HG03097 (cell line): Measurements from ENCODE around the gene NEK9.
"Not testable (repeated sequence)": the region's sequence is repeated elsewhere in the genome, so short reads cannot be mapped to it uniquely, and the experiment has no call there.

Experiments used
- ATAC-seq: cut with Tn5 transposase; IDR thresholded peaks from one replicate; pipeline ENCODE4 v1.9.1; 2021; ENCODE audit not compliant: unreplicated experiment, low FRiP score

Gene NEK9

DNA sequence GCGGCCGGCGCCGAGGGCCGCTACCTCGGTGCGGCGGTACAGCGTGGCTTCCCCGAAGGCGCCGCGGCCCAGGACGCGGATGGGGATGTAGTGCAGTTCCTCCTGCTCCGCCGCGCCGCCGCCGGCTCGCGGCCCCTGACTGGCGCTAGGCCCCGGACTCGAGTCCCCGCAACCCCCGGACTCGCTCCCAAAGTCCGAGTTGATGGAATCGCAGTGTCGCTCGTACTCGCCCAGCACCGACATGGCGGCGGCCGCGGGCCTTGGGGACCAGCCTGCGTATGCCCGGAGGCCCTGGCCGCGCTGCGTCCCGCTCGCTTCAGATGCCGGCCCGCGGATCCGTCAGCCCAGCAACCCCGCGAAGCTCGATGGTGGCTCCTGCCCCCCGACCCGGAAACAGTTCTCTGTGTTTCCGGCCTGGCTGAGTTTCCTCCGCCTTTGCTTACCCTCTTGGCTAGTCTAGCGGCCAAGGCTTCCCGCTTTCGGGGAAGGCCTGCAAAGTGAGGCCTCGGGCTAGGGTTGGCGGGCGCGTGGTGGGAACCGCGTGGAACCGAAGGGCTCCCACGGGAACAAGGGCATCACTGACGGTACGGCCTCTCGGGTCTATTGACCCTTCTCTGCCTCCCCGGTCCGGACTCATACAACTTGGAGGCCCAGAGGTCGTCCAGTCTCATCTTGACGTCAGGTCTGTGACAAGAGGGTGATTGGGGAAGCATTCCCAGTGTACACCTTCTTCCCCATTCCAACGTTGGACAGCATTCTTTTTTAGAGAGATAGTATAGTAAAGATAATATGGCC lies at the start of gene NEK9:
NEK9 (minus strand) TSS at position 370 of the 795 bp plus-strand sequence; CDS start at position 243, 127 bp downstream.
- peak; percentile 65 for ATAC-seq

- peak; percentile 62 for ATAC-seq
Observed at GRCh38 chr14:75176142-75176820, 49.4 kb upstream of the NEK9 start, which contains the start of gene TMED10. Gene TMED10 (minus strand): TSS chr14:75176612. CDS start chr14:75176579, 33 bp downstream.

DNA sequence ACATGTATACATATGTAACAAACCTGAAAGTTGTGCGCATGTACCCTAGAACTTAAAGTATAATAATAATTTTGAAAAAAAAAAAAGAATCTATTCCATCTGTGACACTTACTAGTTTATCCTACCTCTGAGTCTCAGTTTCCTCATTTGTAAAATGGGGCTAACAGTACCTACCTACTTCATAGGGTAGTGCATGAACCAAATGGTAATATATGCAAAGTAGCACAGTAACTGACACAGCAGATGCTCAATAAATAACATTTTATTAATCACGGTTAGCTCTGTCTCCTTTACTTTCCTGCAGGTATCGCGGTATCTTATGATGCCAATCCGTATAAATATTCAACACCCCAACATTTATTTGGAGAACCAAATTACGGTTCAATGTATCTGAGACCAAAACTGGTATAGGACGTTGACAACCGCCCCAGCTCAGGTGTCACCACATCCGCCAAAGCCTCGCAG lies 48.9 kb upstream of the NEK9 start:
- ATAC-seq = peak; percentile 20

GRCh38 chr14:75174066-75174465 lies 47.2 kb upstream of the NEK9 start:
- no peak for ATAC-seq

- no peak for ATAC-seq
Observed at GRCh38 chr14:75170772-75171171, 43.9 kb upstream of the NEK9 start.

DNA sequence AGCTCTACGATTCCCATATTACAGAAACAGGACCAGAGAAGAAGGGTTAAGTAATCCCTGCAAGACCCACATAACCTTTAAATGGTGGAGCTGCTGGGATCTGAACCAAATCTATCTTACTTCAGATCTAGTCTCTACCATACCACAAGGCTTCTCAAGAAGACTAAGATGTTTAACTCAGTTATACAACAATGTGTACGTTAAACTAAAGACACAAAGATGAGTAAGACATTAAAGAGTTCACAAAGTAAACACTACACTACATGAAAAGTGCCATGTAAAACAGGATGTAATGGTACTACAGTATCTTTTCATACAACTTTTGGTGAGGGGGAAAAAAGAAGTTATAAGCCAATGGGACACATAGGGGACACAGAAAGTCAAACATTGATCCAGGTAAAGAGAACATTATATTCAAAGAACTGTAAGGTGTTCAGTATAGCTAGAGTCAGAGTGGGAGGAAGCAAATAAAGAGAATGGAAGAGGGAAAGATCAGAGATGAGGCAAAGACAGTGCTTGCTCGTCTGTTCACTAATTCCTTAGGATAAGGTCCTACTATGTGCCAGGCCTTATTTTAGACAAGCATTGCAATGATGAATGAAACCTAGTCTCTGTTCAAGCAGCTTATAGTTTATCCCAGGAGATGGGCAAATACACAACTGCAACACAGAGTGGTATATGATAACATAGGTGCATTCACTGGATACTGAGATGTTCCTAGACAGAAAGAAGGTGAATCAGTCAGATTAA lies 41.9 kb upstream of the NEK9 start:
- ATAC-seq = no peak

GRCh38 chr14:75167325-75167724 lies 40.5 kb upstream of the NEK9 start:
- no peak for ATAC-seq

GRCh38 chr14:75165586-75166391 lies 38.9 kb upstream of the NEK9 start:
- ATAC-seq = no peak

GRCh38 chr14:75164809-75165208 lies 38.0 kb upstream of the NEK9 start:
- ATAC-seq = no peak

DNA sequence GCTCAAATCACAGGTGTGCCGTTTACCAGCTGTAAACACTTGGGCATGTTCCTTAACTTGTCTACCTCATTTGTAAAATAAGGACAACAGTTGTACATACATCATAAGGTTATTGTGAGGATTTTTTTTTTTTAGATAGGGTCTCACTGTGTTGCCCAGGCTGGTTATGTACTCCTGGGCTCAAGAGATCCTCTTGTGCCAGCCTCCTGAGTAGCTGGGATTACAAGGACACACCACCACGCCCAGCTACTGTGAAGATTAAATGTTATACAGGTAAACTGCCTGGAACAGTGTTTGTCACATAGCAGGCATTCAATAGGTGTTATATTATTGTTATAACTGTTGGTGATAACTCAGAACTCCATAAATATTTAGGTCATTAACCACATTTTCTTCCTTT lies 36.8 kb upstream of the NEK9 start:
- no peak for ATAC-seq

GRCh38 chr14:75162631-75163030 lies 35.8 kb upstream of the NEK9 start:
- ATAC-seq = no peak

GRCh38 chr14:75158843-75159614 lies 32.2 kb upstream of the NEK9 start:
- ATAC-seq = no peak

DNA sequence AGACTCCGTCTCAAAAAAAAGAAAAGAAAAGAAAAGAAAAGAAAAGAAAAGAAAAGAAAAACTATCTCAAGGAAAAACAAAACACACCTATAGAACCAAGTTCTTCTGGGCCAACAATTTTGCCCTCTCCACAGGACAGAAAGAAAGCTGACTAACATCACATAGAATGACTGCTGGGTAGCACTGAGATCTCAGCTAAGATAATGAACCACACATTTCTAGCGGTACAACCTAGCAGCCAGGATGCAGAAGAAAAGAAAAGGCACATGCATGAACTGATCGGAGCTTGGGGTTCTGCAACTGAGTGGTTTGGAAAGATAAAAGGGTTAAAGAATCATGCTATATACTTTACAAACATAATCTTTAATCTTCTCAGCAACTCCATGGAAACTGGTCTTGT lies 30.1 kb upstream of the NEK9 start:
- ATAC-seq = no peak

DNA sequence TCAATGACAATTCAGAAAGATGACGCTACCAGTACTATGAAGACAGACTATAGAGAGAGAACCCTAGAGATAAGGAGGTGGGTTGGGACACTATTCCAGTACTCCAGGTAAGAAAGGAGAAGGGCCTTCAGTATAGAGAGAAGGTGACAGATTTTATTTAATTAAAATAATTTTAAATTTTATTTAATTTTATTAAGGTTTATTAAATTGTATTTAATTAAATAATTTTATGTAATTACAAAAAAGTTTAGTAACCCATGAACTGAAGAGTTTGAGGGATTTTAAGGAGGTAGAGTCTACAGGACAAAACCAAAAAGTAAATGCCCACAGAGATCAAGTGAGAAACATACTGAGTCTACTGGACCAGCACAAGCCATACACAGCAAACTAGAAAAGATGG lies 29.3 kb upstream of the NEK9 start:
- ATAC-seq = no peak

DNA sequence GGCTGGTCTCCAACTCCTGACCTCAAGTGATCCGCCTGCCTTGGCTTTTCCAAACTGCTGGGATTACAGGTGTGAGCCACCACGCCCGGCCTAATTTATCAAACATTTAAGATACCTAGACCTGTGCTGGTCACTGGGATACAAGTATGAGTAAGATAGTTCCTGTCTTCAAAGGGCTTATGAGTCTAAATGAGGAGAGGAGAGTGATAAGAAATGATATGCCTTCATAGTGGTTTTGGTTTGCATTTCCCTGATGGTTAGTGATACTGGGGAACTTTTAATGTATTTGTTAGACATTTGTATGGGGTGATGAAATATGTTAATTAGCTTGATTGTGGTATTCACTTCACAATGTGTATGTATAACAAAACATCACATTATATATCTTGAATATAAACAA lies 28.3 kb upstream of the NEK9 start:
- no peak for ATAC-seq

GRCh38 chr14:75153295-75153694 lies 26.4 kb upstream of the NEK9 start:
- ATAC-seq = no peak

GRCh38 chr14:75151851-75152250 lies 25.0 kb upstream of the NEK9 start:
- ATAC-seq = no peak

DNA sequence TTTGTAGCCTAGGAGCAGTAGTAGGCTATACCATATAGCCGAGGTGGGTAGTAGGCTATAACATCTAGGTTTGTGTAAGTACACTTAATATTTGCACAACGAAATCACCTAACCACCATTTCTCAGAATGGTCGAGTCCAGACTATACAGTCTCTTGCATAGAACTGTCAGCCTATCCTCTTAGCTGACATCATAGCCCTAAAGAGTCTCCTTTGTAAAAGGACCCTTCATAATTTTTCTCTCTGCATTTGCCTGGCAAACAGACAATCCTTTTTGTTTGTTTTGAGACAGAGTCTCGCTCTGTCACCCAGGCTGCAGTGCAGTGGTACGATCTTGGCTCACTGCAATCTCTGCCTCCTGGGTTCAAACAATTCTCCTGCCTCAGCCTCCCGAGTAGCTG lies 23.8 kb upstream of the NEK9 start:
- not testable (repeated sequence) for ATAC-seq

DNA sequence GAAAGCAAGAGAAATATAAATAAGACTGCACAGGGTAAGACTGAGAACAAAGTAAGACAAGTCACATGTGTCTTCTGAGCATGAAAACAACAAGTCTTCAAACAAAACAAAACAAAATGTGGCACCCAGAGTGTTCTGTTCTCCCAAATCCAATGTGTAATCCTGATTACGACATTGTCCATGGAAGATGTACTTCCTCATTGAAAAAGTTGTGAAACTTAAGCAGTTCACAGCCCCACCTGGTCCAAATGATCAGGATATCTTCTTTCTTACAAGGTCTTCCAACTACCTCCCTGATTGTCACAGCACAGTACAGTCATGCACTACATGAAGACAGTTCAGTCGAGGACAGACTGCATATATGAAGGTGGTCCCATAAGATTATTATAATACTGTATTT lies 23.3 kb upstream of the NEK9 start:
- ATAC-seq = no peak
